NCI-H128 (cell line): ENCODE measurements around the gene SERPINB1.

Experiments
- DNase-seq: peaks from one replicate; lab custom pipeline; 2025; ENCODE audit not compliant: unreplicated experiment; lab: John Stamatoyannopoulos, UW

SERPINB1 gene

DNA sequence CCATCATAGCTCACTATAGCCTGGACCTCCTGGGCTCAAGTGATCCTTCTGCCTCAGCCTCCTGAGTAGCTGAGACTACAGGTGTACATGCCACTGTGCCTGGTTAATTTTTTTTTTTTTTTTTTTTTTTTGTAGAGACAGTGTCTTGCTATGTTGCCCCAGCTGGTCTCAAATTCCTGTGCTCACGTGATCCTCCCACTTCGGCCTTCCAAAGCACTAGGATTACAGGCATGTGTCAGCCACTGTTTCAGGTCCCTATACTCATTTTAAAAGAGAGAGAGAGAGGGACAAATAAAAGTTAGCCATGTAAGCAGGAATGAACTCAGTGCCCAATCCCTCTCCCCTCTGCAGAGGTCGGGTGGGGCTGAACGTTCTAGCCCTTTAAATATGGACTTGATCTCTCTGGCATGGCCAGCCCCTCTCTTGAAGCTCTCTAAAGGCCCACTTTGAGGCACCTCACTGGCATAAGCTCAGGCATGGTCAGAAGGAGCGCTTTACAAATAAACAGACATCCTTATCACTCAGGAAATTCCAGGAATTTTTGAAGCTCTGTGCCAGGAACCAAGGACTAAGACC is 9.0 kb upstream of the SERPINB1 start:
- DNase-seq = no peak

DNA sequence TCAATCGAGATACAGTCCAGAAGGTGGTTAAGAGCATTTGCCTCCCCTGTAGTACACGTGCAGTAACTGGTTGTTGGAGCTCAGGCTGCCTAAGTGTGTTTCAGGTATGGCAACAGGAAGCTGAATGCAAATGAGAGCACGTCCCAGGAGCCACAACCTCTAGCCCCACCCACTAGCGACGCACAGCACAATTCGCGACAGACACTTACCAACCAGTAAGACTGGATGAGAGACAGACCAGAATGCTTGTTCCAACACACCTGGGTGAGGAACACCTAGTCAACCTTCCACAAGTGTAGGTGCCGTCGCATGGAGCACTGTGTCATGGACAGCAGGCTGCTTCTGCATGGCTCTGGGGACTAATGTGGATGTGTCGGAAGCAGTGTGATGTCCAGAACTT is 7.2 kb upstream of the SERPINB1 start:
- DNase-seq = no peak

DNA sequence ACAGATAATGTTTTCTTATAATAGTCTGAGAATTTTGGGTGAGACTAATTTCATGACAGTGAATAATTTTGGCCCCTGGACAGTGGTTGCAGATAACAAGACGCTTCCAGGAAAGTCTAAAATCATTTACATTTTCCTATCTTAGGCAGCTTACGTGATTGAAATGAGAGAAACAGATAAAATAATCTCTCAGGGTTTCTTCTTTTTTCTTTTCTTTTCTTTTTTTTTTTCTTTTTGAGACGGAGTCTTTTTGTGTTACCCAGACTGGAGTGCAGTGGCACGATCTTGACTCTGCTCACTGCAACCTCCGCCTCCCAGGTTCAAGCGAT is 4.2 kb upstream of the SERPINB1 start:
- no peak for DNase-seq

DNA sequence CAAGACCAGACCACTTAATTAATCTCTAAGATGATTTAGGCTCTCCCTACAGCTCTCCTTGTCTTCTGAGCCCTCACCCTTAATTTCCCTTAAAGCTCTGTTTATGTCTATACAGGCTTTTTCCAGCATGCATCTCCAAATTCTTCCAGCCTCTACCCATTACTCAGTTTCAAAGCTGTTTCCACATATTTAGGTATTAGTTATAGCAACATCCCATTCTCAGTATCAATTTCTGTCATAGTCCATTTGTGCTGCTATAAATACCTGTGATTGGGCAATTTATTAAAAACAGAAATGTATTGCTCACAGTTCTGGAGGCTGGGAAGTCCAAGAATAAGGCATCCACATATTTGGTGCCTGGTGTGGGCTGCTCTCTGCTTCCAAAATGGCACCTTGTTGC is 2.3 kb upstream of the SERPINB1 start:
- no peak for DNase-seq

DNA sequence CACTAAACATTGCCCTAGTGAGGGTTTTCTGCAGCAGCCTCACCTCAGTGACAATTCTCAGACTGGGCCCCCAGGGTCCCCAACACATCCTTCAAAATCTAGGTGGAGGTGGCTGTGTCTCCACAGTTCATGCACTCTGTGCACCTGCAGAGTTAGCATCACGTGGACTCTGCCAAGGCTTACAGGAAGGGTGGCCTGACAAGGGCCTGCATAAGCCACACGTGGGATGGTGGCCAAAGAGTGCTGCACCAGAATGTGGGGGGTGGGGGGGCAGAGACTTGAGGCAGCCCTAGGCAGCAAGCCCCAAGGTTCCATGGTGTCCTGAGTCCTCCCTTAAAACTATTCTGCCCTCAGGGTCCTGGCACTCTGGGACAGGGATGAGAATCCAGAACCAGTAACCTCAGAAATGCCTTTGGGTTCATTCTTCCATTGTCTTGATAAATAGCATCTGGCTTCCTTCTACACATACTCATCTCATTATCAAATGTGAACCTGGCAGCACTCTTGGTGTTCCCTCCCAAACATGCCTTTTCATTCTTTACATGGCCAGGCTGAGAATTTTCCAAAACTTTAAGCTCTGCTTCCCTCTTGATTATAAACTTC is 1.6 kb upstream of the SERPINB1 start:
- DNase-seq = no peak

DNA sequence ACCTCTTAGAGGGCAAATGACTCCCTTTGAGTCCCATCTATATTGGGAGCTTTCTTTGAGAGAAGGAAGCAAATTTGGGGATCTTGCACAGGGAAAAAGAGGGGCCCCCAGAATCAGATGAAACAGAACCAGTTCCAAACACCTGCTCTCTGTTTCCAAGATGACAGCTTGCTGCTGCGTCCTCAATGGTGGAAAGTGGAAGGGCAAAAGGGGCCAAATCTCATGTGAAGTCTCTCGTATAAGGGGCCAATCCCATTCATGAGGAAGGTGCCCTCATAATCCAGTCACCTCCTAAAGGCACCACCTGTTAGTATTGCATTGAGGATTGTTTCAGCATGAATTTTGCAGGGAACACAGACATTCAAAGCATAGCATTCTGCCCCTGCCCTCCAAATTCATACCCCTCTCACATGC is 483 bp upstream of the SERPINB1 start:
- no peak for DNase-seq

DNA sequence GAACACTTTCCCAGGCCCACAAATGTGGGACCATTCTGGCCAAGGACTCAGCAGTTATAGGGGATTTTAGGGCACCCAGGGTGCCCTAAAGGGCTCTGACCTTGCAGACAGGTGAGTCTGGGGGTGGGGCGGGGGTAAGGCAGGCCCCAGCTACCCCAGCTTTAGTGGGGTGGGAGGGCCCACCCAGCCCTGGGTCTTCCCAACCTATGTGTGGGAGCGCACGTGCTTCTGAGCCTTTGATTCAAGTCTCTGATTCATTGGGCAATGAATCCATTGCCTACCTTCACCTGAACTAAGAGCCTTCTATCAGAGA is 958 bp downstream of the SERPINB1 start:
- DNase-seq = no peak

DNA sequence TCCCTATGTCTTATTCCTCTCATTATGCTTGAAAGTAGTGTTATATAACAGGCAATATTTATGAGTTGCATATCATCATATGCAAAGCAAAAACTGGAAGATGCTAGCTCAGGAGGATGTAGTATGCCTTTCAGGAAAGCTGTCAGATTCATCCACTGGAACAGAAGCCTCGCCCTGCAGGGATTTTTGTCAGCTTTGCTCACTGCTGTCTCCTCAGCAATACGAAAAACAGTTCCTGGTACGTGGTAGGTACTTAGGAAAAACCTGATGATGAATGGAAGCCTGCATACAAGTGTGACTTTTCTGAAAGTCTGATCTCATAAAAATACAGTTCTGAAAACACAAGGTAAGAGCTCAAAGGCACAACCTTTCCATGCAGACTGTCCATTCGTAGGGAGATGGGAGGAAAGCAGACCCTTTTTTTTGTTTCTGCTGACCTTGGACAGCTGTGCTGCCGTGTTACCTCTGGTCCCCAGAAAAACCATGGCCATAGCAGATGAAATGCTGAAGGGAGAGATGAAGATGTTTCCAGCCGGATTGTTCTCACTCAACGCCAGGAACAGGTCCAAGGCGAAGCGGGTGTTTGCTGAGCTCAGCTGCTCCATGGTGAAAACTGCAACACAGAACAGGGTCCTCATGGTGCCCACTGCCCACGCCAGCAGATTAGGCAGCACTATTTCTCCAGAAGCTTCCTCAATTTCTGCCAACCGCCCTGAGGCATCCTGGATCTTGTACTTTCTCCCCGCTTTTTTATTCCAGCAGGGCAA is 1.5 kb downstream of the SERPINB1 start:
- no peak for DNase-seq

DNA sequence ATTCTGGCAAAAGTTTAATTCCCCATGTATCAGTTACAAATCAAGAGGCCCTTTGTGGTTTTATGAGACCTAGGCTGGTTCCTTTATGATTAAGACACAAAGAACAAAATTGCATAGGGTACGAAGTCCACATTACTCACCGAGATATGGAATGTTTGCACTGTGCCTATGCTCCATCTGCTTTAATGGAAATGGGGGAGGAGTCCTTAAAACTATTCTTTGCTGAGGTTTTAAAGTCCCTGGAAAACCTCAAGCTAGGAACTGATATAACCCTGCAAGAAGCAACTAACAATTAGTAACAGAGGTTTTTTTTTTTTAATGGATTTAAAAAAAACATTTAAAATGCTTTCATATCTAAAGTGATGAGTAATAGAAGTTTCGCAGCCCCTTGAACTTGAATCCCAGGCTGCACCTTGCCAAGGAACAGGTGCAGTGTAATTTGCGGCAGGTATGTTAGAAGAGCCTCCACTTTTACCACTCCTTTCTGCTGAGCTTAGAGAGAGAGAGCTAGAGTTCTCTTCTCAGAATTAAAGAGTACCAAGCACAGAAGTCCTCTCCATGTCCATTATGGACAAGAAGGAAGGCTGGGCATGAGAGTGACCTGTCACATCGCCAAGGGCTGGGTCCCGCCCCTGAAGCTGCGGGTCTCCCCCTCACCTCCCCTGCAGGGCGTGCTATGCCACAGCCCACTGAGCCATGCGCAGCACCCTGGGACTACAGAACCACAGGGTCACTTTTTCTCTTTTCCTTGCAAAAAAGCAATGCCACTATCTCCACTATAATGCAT is 2.3 kb downstream of the SERPINB1 start:
- no peak for DNase-seq

DNA sequence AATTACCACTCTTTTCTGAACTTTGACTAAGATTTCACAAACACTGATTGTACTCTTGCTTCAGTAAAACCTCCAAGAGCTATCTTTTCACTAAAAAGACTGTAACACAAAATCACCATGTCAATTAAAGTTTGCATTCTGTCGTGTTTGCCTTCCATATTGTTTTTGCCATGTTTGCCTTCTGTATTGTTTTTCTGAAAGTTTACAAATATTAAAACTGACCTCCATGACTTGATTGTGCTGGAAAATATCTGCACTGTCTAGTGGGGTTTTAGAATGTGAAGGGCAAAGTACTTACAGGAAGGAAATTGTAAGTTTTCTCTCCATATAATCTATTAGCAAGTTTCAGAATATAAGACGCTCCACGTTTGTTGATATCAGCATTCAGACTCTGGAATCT is 3.4 kb downstream of the SERPINB1 start:
- no peak for DNase-seq

DNA sequence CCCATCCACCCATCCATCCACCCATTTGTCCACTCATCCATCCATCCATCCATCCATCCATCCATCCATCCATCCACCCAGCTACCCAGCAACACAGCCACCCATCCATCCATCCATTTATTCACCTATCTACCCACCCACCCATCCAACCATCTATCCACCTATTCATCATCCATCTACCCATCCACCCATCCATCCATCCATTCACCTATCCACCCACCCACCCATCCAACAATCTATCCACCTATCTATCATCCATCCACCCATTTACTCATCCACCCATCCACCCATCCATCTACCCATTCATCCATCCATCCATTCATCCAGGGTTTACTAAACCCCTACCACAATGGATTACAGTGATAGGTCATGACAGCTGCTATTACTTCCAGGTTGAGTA is 7.4 kb downstream of the SERPINB1 start:
- DNase-seq = no peak

DNA sequence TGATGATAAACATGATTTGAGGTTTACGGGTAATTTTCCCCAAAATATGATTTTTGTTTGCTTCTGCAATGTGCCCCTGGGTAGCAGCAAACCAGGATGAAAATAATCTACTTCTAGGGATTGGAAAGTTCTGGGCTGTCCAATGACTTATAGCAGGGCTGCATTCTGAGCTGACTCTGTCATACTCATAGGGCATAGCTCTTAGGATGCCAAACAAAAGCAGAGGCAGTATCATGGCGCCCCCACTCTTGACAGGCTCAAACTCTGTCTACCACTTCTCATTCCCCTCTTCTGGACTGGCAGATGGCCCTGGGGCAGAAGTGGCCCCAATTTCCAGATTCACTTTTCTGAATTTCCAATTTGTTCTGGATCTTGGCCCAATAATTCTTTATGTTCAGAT is 10.3 kb downstream of the SERPINB1 start:
- DNase-seq = no peak

DNA sequence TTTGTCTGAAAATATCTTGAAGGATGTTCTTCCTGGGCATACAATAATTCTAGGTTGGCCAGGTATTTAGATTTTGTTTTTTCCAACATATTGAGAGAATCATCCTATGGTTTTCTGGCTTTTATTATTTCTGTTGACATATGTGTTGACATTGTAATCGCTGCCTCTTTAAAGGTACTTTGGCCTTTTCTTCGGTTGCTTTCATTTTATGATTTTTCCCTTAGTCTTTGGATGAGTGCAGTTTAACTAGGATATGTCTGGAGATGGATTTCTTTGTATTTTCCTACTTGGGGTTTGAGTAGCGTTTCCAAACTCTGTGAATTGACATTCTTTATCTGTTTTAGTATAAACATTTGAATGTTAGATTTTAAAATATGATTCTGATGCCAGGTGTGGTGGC is 11.5 kb downstream of the SERPINB1 start:
- DNase-seq = no peak

DNA sequence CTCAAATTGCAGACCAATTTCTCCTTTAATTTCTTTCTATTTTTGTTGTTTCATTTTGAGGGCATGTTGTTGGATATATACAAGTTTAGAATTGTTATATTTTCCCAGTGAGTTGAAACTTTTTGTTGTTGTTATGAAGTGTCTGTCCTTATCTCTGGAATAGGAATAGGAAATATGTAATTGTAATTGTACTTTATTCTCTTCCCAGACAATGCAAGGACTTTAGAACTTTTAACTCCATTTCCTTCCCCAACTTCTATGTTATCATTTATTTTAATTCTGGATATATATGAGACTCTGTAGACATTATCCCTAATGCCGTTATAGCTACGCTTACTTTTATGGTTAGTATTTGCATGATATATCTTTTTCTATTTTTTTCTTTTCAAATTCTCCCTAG is 12.4 kb downstream of the SERPINB1 start:
- no peak for DNase-seq

DNA sequence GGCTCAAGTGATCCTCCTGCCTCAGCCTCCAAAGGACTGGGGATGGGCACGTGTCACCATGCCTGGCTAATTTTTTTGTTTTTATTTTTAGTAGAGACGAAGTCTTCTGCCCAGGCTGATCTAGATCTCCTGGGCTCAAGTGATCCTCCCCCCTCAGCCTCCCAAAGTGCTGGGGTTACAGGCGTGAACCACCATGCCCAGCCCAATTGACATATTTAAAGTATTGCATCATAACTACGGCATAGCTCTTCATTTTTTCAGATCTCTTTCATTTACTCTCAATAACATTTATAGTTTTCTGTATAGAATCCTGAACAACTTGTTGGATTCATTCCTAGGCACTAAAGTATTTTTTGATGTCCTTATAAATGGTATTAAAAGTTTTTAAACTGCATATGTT is 13.0 kb downstream of the SERPINB1 start:
- DNase-seq = no peak

DNA sequence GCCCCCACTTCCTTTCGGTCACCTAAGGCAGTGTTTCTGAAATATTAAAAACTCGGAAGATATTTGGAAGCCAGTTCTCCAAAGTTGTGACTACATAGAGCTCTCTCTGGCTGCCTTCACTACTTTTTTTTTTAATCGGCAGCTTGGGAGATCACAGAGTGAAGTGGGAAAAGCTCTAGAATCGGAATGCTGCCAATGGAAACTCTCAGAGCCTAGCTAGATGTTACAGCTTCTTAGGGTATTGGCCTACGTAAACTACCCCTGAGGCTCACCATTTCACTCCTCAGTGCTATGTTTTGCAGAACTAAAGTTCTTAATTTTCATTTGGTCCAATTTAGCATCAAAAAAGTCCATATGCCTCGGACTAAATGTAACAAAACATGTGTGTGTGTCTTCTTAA is 14.5 kb downstream of the SERPINB1 start:
- DNase-seq = no peak

DNA sequence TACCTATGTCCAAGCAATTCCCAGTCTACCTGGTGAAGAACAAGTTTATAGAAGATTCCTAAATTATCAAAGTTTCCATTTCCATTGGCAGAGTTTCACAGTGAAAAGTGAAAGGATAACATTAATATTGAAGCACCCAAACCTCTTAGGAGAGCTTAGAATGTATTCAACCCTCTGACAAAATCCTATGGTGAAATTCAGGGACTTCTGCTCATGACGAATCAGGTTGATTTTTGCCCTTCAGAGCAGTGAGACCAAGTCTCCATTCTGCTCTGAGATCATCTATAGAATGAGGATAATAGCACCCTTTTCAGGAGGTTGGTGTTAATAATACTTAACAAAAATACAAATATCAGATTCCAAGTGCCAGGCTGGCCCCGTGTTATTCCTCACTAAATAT is 15.5 kb downstream of the SERPINB1 start:
- no peak for DNase-seq

DNA sequence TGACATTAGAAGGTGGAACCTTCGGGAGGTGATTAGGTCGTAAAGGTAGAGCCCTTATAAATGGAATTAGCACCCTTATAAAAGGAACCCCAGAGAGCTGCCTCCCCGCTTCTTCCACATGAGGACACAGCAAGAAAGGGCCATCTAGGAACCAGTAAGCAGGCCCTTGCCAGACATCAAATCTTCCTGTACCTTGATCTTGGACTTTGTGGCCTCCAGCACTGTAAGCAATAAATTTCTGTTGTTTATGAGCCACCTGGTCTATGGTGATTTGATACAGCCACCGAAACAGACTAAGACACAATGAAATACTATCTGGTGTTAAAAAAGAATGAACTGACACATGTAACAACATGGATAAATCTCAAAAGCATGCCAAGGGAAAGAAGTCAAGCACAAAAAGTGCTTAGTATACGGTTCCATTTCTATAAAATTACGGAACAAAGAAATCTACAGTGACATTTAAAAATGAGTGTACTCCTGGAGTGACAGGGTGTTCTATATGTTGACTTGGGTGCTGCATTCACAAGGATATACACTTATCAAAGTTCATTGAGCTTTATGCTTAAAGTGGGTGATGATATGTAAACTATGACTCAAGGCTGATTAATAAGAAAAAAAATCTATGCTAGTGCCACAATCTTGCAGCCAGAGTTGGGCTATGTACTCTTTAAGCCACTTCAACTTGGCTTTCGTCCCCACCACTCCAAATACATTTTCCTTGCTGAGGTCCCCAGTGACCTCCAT is 18.4 kb downstream of the SERPINB1 start:
- DNase-seq = no peak

DNA sequence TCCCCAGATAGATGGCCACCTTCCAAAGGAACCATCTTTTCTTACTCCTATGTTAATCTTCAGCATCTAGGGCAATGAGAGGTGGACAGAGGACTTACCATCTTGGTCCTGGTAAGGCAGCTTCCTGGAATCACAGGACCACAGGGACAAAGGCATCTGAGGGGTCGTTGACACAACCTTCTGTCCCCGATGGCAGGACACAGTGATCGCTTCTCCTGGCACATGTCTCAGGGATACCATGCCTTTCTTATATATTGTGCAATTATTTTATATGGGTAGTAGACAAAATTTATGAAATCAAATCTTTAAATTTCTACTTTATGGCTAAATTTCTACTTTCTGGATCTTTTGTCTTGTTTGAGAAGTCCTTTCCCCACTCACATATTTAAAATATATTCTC is 20.1 kb downstream of the SERPINB1 start:
- DNase-seq = no peak

DNA sequence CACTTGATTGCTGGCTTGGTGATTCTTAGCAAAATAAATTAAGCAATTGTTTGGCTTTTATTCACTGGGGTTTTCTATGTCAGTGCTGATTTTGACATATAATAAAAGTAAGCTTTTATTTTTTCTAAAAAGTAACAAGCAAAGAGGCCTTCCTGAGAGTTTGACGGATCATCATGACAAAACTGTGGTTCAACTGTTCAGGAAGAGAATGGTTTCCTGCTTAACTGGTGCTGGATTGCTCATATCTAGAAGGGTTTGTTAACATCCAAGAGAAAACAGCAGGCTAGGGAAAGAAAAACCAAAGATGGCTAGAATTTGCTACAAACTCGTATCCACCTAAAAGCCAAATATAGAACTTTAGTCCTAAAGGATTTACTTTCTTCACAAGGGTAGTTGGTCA is 21.2 kb downstream of the SERPINB1 start:
- no peak for DNase-seq

DNA sequence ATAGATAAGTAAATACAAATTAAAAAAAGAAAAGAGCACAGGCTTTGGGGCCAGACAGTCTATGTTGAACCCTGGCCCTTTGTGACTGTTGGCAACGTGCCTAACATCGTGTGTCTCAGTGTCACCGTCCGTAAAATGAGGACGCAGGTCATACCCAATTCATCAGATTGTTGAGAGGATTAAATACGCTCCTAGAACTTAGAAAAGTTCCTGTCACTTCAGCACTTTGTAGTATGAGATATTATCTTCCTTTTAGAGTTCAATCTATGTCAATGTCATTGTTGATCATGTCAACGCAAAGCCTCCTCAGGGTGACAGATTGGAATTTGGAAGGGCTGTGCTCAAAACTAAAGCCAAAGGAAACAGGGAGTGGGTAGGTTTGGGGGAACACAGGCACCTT is 21.7 kb downstream of the SERPINB1 start:
- DNase-seq = no peak

DNA sequence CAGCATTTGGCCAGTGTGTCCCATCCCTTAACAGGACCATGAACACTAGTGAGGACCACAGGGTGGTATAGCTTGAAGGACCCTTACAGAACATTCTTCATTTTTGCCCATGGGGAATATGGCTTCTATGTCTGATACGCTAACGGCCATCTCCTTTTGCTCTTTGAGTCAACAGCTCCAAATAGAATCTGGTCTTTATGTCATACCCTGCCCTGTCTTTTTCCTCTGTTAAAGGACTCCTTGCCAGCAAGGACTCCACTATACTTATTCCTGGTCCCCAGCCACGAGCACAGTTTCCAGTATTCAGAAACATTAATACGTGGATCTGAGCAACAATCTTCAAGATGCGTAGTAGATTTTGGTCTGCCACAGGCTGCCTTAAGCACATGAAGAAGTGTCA is 22.5 kb downstream of the SERPINB1 start:
- DNase-seq = no peak
